ENCODE results near the gene MORN1. TPM values are rescaled to one million over a fixed set of nuclear protein-coding genes. Genes with fewer than 3 reads are reported as not detected.

Gene MORN1
- polyA plus RNA-seq, 1 of the 3 experiments (the other 2 are of a cell fraction), result 16.3 TPM

- no peak for TF ChIP-seq USF1 (IDR thresholded peaks at IDR 0.05; ENCODE audit: borderline replicate concordance, low read depth)
- TF ChIP-seq RFX5 (IDR thresholded peaks at IDR 0.05; ENCODE audit: low read length), result no peak
- TF ChIP-seq NFIC (IDR thresholded peaks at IDR 0.05; ENCODE audit: borderline replicate concordance), result no peak
- no peak for TF ChIP-seq SMC3 (IDR thresholded peaks at IDR 0.05; ENCODE audit: low read depth, low read length)
- TF ChIP-seq EP300 (IDR thresholded peaks at IDR 0.05; ENCODE audit: borderline replicate concordance in 1 of 2, low read depth in 1 of 2, low read length in 1 of 2), result no peak
- TF ChIP-seq TCF12 (IDR thresholded peaks at IDR 0.05), result no peak
- TF ChIP-seq TAF1 (IDR thresholded peaks at IDR 0.05; ENCODE audit: borderline replicate concordance, low read depth, low read length), result no peak
- TF ChIP-seq CTCF (IDR thresholded peaks at IDR 0.05), result no peak
- TF ChIP-seq GATA2 (CRISPR knock-in tag; IDR thresholded peaks at IDR 0.05), result no peak
- TF ChIP-seq EZH2phosphoT487 (IDR thresholded peaks at IDR 0.05; ENCODE audit: borderline replicate concordance, low read depth), result no peak
- no peak for TF ChIP-seq ELF1 (IDR thresholded peaks at IDR 0.05)
- no peak for TF ChIP-seq JUND (IDR thresholded peaks at IDR 0.05)
- TF ChIP-seq RXRA (IDR thresholded peaks at IDR 0.05; ENCODE audit: borderline replicate concordance, low read depth), result no peak
- no peak for TF ChIP-seq POLR2AphosphoS5 (IDR thresholded peaks at IDR 0.05; ENCODE audit: low read depth, low read length)
- TF ChIP-seq MAX (IDR thresholded peaks at IDR 0.05; ENCODE audit: low read depth), result no peak
- TF ChIP-seq CHD2 (IDR thresholded peaks at IDR 0.05; ENCODE audit: low read length, partially characterized antibody), result no peak
- no peak for TF ChIP-seq PBX3 (IDR thresholded peaks at IDR 0.05)
Observed at GRCh38 chr1:2310332-2311183, 80.8 kb downstream of the MORN1 start (continued).

GRCh38 chr1:2308844-2309243 lies 82.5 kb downstream of the MORN1 start:
- Histone ChIP-seq H3K4me2 (no peak overlapping the region), H3K9ac (no peak overlapping the region), H3K9me3 (no peaks in the 10 kb centered on the region), H3K27ac (ENCODE audit: low read depth in 2 of 2, low read length in 1 of 2) (no peak overlapping the region; a peak in 1 of 4 replicates), H3F3A (replicated peaks; ENCODE audit: insufficient read depth) (peaks cover 4% of the 10 kb centered on the region), H3K4me1 (ENCODE audit: control insufficient read depth in 1 of 2, insufficient read depth in 2 of 2, low read depth in 1 of 2, low read length in 1 of 2) (peaks cover 0 to 17% of the 10 kb centered on the region in 2 experiments; a peak in 1 of 4 replicates), H4K20me1 (ENCODE audit: insufficient read depth) (no peaks in the 10 kb centered on the region), H3K4me3 (ENCODE audit: low read depth in 2 of 2, low read length in 1 of 2) (no peak overlapping the region), H3K36me3 (replicated peaks in 1 of 2; ENCODE audit: control insufficient read depth in 1 of 2, insufficient read depth in 2 of 2, low read length in 1 of 2) (peaks cover 3 to 51% of the 10 kb centered on the region in 2 experiments), H3K27me3 (ENCODE audit: insufficient read depth) (no peaks in the 10 kb centered on the region), H2AFZ (ENCODE audit: low read depth) (no peak overlapping the region), H3K79me2 (ENCODE audit: insufficient read depth) (no peaks in the 10 kb centered on the region), H3K9me2 (no peaks in the 10 kb centered on the region)
- TF ChIP-seq MXI1 (IDR thresholded peaks at IDR 0.05; ENCODE audit: low read depth, low read length) (no peak), FOXJ3 (CRISPR knock-in tag; IDR thresholded peaks at IDR 0.05) (no peak), YY1 (IDR thresholded peaks at IDR 0.05; ENCODE audit: low read depth) (no peak)
- 98% methylated on average over 15 of the region's 20 CpGs for WGBS (ENCODE audit: low lambda C conversion rate)
- ChIA-PET CTCF (no interaction called here), POLR2A (no interaction called here)
- no peak for DNase-seq

Measured in SK-N-SH (cell line).